ENCODE results near the gene FDPS. TPM values are rescaled to one million over a fixed set of nuclear protein-coding genes. Genes with fewer than 3 reads are reported as not detected.
A peak's percentile ranks its signal among the peaks of the same experiment; 100 is the strongest.

The FDPS gene
- total RNA-seq (10 to 100 TPM; 63.7 to 87.9 (median 77.6) TPM), polyA plus RNA-seq (100 to 1,000 TPM in 1 of 2 donors, 10 to 100 TPM in 1; 67.0 to 120 TPM)
- long read RNA-seq, donor 1, transcript FDPS-202 (11 exons, 1,431 nt) = minor isoform, 5 of 67 reads
- long read RNA-seq, donor 1, transcript FDPS-206 (10 exons, 1,178 nt) = major isoform, 28 of 67 reads
- long read RNA-seq, donor 1, transcript FDPS-203 (10 exons, 1,256 nt) = minor isoform, 14 of 67 reads
- long read RNA-seq, donor 1, partial matches to known transcripts = 10 of 67 reads
- long read RNA-seq, donor 1, other reads (novel, unspliced or antisense) = 9 of 67 reads
- long read RNA-seq, donor 2, transcript FDPS-206 (10 exons, 1,178 nt) = major isoform, 65 of 155 reads
- long read RNA-seq, donor 2, transcript FDPS-202 (11 exons, 1,431 nt) = minor isoform, 9 of 155 reads
- long read RNA-seq, donor 2, transcript FDPS-203 (10 exons, 1,256 nt) = minor isoform, 46 of 155 reads
- long read RNA-seq, donor 2, partial matches to known transcripts = 16 of 155 reads
- long read RNA-seq, donor 2, other reads (novel, unspliced or antisense) = 17 of 155 reads
- long read RNA-seq, donor 3, transcript FDPS-203 (10 exons, 1,256 nt) = major isoform, 23 of 64 reads
- long read RNA-seq, donor 3, transcript FDPS-206 (10 exons, 1,178 nt) = minor isoform, 19 of 64 reads
- long read RNA-seq, donor 3, transcript FDPS-202 (11 exons, 1,431 nt) = minor isoform, 6 of 64 reads
- long read RNA-seq, donor 3, partial matches to known transcripts = 9 of 64 reads
- long read RNA-seq, donor 3, other reads (novel, unspliced or antisense) = 6 of 64 reads

DNA sequence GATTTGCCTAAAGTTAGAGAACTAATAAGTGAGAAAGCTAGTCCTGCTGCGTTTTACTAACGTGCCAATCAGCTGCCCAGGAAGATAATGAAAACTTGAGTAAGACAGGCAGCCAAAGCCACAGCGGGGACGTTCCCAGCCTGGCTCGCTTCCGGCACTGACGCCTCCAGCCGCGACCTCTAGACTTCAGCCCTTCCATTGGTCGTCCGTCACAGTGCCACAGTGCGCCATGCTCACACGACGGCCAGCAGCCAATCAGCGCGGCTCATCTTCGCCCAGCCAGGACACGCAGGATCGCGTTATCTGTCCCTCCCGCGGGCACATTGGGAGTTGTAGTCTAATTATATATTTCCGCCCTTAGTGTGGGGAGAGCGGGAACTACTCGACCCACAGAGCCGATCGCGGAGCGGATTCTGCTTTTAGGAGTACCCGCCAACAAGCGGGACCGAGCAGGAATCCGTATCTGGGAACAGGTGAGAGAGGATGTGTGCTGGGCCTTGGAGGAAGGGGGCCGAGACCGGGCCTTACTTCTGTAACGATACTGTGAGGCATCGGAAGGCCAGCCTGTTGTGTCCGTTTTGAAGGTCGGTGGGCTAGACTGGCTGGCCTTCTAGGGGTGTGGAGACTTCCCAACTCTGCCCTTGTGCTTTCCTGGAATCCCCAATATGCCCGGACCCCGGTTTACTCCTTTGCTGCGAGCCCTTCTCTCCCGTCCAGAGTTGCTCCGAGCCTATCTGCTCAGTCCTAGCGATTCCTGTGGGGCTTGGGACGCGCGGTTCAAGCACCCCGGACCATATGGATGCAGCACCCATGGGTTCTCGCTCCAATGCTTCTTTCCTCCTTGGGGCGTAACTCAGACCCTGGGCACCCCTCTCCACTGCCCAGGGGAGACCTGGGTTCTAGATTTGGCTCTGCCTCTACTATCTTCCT lies at the start of gene FDPS:
TSS of gene FDPS (plus strand) at position 374 of the 930 bp plus-strand sequence. CDS start 924 bp downstream, outside the sequence.
- DNase-seq (peak; percentile 99), ATAC-seq (peak; percentile 99 to 100 (median 100))
- intact Hi-C loops (cut with DNase I) = loop anchor here in 6 of 10 donors (1.0 to 5.0 kb wide), 7 partner anchors 14 to 56 kb away; partner anchors contain the start of genes HCN3 (in 4 of the 6), SCAMP3 (in 2 of the 6), CLK2 (in 1 of the 6) and ENTREP3 (in 1 of the 6)
- Histone ChIP-seq H3K36me3 (peaks cover 0 to 32% (median 23%) of the 10 kb centered on the region in 9 donors), H3K4me1 (peaks cover 4 to 34% (median 18%) of the 10 kb centered on the region in 12 donors), H3K27me3 (no peaks in the 10 kb centered on the region), H3K9me3 (no peaks in the 10 kb centered on the region), H3K27ac (peak within 1 kb of the TSS; percentile 80 to 95 (median 90)), H3K4me3 (peak within 1 kb of the TSS; percentile 66 to 96 (median 80))
- 0% methylated on average over 50 to 51 of the region's 51 CpGs for WGBS, 4 donors
- TF ChIP-seq, protein P1, sequence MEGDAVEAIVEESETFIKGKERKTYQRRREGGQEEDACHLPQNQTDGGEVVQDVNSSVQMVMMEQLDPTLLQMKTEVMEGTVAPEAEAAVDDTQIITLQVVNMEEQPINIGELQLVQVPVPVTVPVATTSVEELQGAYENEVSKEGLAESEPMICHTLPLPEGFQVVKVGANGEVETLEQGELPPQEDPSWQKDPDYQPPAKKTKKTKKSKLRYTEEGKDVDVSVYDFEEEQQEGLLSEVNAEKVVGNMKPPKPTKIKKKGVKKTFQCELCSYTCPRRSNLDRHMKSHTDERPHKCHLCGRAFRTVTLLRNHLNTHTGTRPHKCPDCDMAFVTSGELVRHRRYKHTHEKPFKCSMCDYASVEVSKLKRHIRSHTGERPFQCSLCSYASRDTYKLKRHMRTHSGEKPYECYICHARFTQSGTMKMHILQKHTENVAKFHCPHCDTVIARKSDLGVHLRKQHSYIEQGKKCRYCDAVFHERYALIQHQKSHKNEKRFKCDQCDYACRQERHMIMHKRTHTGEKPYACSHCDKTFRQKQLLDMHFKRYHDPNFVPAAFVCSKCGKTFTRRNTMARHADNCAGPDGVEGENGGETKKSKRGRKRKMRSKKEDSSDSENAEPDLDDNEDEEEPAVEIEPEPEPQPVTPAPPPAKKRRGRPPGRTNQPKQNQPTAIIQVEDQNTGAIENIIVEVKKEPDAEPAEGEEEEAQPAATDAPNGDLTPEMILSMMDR (IDR thresholded peaks at IDR 0.05) = peak in 3 of 12 donors; percentile 15 to 19 (median 18)
- peak in 1 of 2 donors; percentile 77 for TF ChIP-seq POLR2A (IDR thresholded peaks at IDR 0.05)

DNA sequence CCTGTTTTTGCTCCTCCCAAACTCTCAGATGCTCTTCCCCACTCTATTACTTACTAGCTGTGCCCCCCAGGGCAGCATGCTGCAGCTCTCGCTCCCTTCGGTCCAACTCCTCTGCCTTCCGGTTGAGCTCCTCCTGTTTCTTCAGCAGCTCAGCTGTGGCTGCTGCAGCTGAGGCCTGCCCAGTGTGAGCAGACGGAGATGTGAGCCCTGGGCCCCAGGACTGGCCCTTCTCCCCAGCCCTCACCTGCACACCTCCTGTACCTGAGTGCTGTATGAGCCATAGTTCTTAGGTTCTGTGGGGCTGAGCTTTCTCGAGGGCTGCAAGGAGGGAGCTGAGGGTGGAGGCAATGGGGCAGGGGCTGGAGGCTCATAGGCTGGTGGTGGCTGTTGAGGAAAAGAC lies 48.4 kb upstream of the FDPS start:
- WGBS, 4 donors = 92 to 98% (median 95%) methylated on average over 5 of the region's 5 CpGs
- intact Hi-C loops (cut with DNase I) = loop anchor here in 1 of 10 donors (5.0 kb wide), 1 partner anchor 47 kb away; the partner anchor contains the start of gene FDPS
- Histone ChIP-seq H3K9me3 (no peaks in the 10 kb centered on the region), H3K36me3 (peaks cover 0 to 64% (median 55%) of the 10 kb centered on the region in 9 donors), H3K4me1 (peaks cover 6 to 33% (median 27%) of the 10 kb centered on the region in 12 donors), H3K27me3 (no peaks in the 10 kb centered on the region), H3K27ac (no peak overlapping the region), H3K4me3 (no peak overlapping the region)
- ATAC-seq (no peak), DNase-seq (no peak)
- TF ChIP-seq, protein P1 (IDR thresholded peaks at IDR 0.05) = no peak
- no peak for TF ChIP-seq POLR2A (IDR thresholded peaks at IDR 0.05)

DNA sequence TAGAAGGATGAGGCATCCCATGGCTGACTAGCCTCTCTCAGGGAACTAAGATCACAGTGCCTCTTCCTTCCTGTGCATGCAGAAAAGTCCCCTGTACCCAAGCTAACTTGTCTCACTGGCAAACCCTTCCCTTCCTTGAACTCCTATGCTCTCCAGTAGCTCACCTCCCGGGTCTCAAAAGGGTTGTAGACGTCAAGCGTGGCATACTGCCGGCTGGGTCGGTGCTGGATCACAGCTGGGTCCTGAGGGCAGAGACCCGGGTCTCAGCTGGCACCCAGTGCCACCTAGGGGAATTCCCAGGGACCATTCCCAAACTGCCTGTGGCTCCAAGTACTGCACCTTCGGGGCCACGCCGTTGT lies 47.2 kb upstream of the FDPS start:
- ATAC-seq (no peak), DNase-seq (peak in 1 of 5 donors; percentile 45)
- WGBS, 4 donors = 0 to 2% (median 1%) methylated on average over 7 to 9 of the region's 9 CpGs
- intact Hi-C loops (cut with DNase I) = loop anchor here in 1 of 10 donors (5.0 kb wide), 1 partner anchor 46 kb away; the partner anchor contains the start of gene FDPS
- Histone ChIP-seq H3K4me1 (peaks cover 6 to 25% (median 20%) of the 10 kb centered on the region in 12 donors), H3K9me3 (no peaks in the 10 kb centered on the region), H3K27me3 (no peaks in the 10 kb centered on the region), H3K27ac (peak overlapping the region in 11 of 12 donors; percentile 68 to 91 (median 84)), H3K36me3 (peaks cover 0 to 76% (median 67%) of the 10 kb centered on the region in 9 donors), H3K4me3 (peak overlapping the region; percentile 61 to 98 (median 80))
- TF ChIP-seq, protein P1 (IDR thresholded peaks at IDR 0.05) = no peak
- no peak for TF ChIP-seq POLR2A (IDR thresholded peaks at IDR 0.05)

Measured in heart left ventricle (tissue), 16 donors.